AG09319 (cell line): ENCODE data around the gene CCDC61.

Source experiments
- DNase-seq: peaks from one replicate; pipeline ENCODE4 v3.0.0-alpha.2; 2010; ENCODE audit warnings: low read depth; ENCODE audit errors: extremely low read depth
- CTCF ChIP-seq: IDR thresholded peaks from 2 replicates; pipeline ENCODE4 v1.5.1; 2011; ENCODE audit warnings: low read depth, mild to moderate bottlenecking, inconsistent platforms, low read length, moderate library complexity

CCDC61 gene

GRCh38 chr19:45968626-45969025 is 26.6 kb upstream of the CCDC61 start:
- TF ChIP-seq CTCF = no peak
- DNase-seq = no peak

- no peak for TF ChIP-seq CTCF
- DNase-seq = no peak
Measured at GRCh38 chr19:45969676-45970075, 25.6 kb upstream of the CCDC61 start.

GRCh38 chr19:45971260-45971902 is 23.9 kb upstream of the CCDC61 start:
- no peak for DNase-seq
- no peak for TF ChIP-seq CTCF

- no peak for DNase-seq
- no peak for TF ChIP-seq CTCF
Measured at GRCh38 chr19:45972081-45972946, 23.0 kb upstream of the CCDC61 start.

GRCh38 chr19:45972947-45973540 is 22.2 kb upstream of the CCDC61 start:
- TF ChIP-seq CTCF = no peak
- DNase-seq = no peak

GRCh38 chr19:45973553-45974338 is 21.5 kb upstream of the CCDC61 start, which contains the start of gene NOVA2:
TSS of gene NOVA2 (minus strand) at chr19:45973865. CDS start at chr19:45973351, 514 bp downstream.
- TF ChIP-seq CTCF = no peak
- DNase-seq = no peak
